Fibroblast of mammary gland (primary cell): ENCODE results near the gene FGF14.

Experiments
- DNase-seq: peaks from one replicate; pipeline ENCODE4 v3.0.0-alpha.2; 2010; ENCODE audit warnings: low read depth
- H3K4me3 ChIP-seq: 2 replicates; pipeline ENCODE4 v1.5.1; 2011; ENCODE audit warnings: low read depth, mild to moderate bottlenecking, low read length, moderate library complexity; ENCODE audit not compliant: control insufficient read depth
- TF ChIP-seq, protein P1 (sequence below): conservative IDR thresholded peaks from 2 replicates; pipeline ENCODE4 v1.5.1; 2011; ENCODE audit warnings: low read depth, low read length, inconsistent platforms; ENCODE audit not compliant: control insufficient read depth, insufficient read depth

FGF14 gene

DNA sequence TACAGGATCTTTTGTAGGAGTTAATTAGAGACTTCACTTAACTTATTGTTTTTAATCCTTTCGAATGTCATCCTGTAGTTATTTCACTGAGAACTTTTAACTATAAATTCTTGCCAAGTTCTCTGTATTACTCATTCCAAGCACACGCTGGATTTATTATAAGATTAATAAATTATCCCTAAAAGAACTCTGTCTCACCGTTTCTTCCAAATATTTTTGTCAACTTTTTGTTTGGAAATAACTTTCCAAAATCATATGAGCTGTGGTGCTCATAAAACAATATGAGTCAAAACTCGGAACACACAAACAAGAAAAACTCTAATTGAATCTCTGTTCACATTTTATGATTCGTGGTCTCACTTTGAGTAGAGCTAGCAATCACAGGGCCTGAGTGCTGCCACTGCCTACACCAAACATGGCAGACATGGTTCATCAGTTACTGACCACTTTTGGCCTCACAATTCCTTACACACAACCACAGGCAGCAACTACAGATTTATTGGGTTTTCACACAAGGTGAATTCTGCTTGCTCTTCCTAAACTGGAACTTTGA is 412.0 kb downstream of the FGF14 start:
- H3K4me3 ChIP-seq: no peak overlapping the region
- TF ChIP-seq, protein P1, sequence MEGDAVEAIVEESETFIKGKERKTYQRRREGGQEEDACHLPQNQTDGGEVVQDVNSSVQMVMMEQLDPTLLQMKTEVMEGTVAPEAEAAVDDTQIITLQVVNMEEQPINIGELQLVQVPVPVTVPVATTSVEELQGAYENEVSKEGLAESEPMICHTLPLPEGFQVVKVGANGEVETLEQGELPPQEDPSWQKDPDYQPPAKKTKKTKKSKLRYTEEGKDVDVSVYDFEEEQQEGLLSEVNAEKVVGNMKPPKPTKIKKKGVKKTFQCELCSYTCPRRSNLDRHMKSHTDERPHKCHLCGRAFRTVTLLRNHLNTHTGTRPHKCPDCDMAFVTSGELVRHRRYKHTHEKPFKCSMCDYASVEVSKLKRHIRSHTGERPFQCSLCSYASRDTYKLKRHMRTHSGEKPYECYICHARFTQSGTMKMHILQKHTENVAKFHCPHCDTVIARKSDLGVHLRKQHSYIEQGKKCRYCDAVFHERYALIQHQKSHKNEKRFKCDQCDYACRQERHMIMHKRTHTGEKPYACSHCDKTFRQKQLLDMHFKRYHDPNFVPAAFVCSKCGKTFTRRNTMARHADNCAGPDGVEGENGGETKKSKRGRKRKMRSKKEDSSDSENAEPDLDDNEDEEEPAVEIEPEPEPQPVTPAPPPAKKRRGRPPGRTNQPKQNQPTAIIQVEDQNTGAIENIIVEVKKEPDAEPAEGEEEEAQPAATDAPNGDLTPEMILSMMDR: no peak
- peak; percentile 60 for DNase-seq

DNA sequence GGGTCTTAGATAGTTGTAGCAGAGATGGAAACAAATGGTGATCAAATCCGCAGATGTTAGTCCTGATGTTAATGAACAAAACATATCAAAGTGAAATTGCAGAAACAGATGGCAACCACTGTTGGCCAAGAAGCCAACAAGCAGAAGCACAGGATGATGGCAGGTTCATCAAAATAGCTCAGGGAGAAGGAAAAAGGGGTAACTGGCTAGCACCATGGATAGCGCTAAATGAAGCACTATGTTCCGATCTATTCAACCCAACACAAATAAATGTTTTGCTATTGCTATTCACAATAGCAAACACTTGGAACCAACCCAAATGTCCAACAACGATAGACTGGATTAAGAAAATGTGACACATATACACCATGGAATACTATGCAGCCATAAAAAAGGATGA is 413.7 kb downstream of the FGF14 start:
- peak; percentile 18 for DNase-seq
- TF ChIP-seq, protein P1: no peak
- no peak overlapping the region for H3K4me3 ChIP-seq

DNA sequence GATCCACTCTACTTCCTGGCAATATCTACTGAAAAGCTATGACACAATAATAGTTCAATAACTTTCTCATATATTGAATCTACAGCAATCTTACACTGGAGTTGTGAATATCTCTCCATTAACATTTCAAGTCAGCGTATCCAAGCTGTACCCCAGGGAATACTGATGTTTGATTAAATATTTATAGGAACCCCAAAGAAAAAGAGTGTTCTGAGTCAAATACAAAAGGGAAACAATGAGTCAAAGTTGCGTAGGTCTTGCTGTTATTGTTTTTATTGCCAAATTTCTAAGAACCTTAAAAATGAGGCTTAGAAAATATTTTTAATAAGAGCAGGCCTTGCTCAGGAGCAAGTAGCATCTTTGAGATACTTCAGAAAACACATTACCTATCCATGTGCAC is 415.5 kb downstream of the FGF14 start:
- no peak overlapping the region for H3K4me3 ChIP-seq
- peak; percentile 76 for DNase-seq
- TF ChIP-seq, protein P1: no peak

DNA sequence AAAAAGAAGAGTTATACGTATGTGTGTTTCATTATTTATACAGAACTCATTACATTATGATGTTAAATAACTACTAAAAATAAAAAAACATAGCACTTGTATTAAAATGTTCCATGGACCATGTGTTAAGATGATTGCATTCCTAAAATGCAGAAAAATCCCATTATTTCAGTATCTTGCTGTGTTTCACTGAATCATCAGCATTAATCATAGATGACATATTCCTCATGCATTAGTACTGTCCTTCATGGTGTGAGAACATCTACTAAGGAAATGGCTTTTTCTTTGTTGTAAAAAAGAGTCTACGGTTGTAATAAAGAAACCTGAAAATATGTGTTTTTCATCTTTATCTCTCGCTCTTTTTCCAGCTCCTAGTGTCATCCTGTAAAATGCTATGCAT is 416.5 kb downstream of the FGF14 start:
- H3K4me3 ChIP-seq: no peak overlapping the region
- TF ChIP-seq, protein P1: no peak
- peak; percentile 78 for DNase-seq

DNA sequence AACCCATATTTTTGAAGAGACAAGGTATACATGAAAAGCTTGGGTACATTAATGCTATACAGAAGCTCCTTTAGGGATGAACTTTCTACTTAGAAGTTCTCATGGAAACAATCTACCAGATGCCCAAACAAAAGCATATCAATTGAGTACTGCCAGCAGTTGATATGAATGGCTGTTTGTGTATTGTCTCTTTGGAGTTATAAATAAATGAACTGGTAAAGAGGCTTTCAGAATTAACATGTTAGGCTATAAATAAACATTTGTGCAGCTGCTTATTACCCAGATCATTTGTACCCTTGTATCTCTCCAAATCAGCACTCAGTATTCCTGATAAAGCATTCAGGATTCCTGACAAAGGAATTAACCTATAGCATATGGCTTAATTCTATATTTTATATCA is 418.9 kb downstream of the FGF14 start:
- no peak overlapping the region for H3K4me3 ChIP-seq
- DNase-seq: no peak
- TF ChIP-seq, protein P1: no peak

GRCh38 chr13:101979825-101980224 is 422.0 kb downstream of the FGF14 start:
- TF ChIP-seq, protein P1: no peak
- DNase-seq: no peak
- H3K4me3 ChIP-seq: no peak overlapping the region
